ENCODE measurements around the gene ADSS1.

ADSS1 gene

DNA sequence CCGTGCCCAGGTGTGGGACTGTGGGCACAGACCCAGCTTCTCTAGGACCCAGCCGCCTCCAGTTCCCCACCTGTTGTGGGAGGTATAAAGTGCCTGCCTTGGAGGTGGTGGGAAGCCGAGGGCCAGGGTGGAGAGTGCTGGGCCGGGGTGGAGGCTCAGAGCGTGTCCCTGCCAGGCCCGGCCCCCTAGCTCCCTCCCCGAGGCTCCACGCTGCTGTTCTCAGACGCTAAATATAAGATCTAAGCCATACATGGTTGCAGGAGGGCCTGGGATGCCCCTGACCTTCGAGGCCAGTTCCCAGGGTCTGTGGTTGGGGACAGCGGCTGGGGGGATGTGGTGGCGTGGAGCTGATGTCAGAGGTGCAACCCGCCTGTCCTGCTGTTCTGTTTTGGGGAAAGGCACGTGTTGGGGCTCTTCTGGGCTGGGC, 23.8 kb upstream of the ADSS1 start:
- DNase-seq, result no peak

DNA sequence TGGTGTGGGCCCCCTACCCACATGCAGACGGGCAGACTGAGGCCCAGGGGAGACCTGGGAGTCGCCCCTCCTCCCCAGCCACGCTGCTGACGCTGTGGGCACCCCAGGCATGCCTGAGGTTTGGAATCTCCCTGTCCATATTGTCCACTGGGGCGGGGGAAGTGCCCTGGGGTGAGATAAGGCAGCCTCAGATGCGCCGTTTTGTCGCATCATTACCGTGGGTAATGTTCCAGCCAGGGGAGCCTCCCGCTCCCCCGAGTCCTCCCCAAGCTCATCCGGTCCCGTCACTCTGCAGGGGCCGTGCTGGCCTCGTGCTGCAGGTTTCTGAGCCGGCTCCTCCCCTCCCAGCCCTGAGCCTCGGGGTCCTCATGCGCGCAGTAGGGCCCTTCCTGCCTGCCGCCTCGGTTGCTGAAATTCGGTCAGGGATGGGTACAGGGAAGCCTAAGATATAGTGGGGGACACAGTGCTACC, 23.2 kb upstream of the ADSS1 start:
- no peak for DNase-seq

DNA sequence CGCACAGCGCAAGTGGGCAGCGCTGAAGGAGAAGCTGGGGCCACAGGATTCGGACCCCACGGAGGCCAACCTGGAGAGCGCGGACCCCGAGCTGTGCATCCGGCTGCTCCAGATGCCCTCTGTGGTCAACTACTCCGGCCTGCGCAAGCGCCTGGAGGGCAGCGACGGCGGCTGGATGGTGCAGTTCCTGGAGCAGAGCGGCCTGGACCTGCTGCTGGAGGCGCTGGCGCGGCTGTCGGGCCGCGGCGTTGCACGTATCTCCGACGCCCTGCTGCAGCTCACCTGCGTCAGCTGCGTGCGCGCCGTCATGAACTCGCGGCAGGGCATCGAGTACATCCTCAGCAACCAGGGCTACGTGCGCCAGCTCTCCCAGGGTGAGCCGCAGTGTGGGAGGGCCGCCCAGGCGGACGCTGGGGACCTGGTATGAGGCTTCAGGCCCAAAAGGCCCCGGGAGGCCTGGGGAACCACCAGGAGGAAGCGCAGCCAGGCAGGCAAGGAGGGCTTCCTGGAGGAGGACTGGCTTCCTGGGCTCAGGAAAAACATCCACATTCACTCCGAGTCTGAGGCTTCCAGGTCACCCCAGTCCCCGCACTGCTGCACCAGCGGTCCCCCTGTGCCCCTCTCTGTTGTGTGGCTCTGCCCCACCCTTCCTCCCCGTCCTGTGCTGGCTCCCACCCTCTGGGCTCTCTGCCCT, 22.5 kb upstream of the ADSS1 start:
- no peak for DNase-seq

DNA sequence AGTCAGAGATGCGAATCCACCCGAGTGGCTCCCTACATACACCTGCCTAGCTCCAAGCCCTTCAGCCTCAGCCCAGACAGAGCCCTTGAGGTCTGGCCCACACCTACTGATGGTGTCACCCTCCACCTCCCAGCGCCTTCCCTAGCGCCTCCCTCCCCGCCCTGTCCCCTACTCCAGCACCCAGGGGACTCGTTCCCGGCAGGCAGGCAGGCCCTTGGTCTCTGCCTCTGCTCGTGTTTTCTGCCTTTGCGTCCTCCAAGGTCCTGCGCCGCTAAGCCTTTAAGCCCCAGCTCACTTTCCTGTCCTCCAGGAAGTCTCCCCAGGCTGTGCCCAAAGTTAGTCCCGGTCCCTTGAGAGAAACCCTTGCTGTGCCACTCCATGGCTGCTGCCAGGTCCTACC, 21.9 kb upstream of the ADSS1 start:
- no peak for DNase-seq

- DNase-seq, result no peak
Observed at GRCh38 chr14:104702673-104703072, 21.4 kb upstream of the ADSS1 start.

GRCh38 chr14:104703269-104703668, 20.8 kb upstream of the ADSS1 start:
- DNase-seq, result no peak

- DNase-seq, result no peak
Observed at GRCh38 chr14:104704252-104704651, 19.8 kb upstream of the ADSS1 start.

GRCh38 chr14:104705340-104706047, 18.5 kb upstream of the ADSS1 start:
- no peak for DNase-seq

- no peak for DNase-seq
Observed at GRCh38 chr14:104706733-104707607, 17.1 kb upstream of the ADSS1 start.

GRCh38 chr14:104707608-104708595, 16.1 kb upstream of the ADSS1 start:
- DNase-seq, result no peak

DNA sequence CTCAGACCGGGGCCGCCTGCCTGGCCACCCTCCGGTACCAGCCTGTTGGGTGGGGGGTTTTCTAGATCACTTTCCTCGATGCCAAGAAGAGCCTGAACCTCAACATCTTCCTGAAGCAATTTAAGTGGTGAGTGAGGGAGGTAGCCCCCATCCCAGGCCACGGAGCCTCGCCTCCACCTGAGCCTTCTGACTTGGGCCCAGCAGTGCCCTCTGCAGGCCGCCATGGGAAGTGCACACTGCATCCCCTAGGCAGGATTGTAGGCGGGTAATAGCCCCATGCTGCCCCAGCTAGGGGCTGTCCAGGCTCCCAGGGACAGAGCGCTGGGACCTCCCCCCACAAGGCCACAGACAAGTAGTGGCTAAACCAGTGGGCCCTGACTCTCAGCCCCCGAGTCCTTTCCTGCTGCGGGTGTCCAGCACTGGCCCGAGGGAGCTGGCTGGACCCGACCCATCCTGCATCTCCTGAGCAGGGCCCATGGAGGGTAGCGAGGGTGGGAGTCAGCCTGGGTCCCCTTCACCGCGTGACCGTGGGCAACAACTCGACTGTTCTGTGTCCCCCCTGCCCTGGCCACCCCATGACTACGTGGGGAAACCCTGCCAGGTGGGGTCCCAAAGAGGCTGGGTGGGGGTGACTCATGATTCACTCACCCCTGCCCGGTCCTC, 15.3 kb upstream of the ADSS1 start:
- DNase-seq, result peak; percentile 84

DNA sequence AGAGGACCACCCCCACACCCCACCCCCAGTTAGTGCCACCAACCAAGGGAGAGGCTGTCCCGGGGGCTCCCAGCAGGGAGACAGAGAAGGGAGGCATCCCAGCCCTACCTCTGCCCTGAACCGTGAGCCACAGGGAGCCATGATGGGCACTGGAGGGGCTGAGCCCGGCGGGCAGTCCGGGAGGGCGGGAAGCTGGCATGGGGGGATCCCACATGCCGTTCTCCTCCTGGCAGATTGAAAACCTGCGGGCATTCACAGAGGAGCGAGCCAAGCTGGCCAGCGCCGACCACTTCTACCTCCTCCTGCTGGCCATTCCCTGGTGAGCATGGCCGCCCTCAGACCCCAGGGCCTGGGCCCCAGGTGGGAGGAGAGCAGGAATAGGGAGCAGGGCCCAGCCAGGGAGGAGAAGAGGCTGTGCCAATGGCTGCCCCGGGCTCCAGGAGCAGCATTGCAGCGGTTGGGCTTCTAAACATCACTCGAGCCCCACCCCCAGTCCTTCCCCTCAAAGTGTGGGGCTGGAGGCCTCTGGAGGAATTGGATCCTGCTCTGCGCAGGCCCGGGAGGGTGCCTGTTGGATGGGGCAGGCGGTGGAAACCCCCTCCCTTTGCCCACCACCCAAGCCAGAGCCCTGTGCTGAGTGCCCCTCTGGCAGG, 14.5 kb upstream of the ADSS1 start:
- no peak for DNase-seq

GRCh38 chr14:104710071-104710735, 13.8 kb upstream of the ADSS1 start:
- no peak for DNase-seq

DNA sequence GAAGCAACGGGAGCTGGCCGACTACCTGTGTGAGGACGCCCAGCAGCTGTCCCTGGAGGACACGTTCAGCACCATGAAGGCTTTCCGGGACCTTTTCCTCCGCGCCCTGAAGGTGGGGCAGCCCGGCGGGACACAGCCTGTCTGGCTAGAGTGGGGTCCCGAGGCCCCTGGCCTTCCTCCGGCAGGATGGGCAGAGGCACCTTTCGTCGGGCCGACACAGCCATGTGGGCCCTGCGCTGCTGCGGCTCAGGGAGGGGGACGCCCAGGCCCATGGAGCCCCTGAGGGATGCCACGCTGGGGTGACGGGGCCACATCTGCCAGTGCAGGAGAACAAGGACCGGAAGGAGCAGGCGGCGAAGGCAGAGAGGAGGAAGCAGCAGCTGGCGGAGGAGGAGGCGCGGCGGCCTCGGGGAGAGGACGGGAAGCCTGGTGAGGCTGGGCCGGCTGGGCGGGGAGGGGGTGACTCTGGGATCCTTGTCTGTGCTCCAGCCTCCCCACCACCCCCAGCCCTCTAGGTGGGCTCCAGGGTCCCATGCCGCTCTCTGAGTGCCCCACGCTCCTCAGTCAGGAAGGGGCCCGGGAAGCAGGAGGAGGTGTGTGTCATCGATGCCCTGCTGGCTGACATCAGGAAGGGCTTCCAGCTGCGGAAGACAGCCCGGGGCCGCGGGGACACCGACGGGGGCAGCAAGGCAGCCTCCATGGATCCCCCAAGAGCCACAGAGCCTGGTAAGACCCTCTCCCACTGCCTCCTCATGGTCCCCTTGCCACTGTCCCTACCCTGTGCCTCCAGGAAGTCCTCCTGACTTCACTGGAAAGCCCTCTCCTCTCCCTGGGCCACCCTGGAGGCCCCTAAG, 10.9 kb upstream of the ADSS1 start:
- DNase-seq, result no peak

- no peak for DNase-seq
Observed at GRCh38 chr14:104714066-104714465, 10.0 kb upstream of the ADSS1 start.

DNA sequence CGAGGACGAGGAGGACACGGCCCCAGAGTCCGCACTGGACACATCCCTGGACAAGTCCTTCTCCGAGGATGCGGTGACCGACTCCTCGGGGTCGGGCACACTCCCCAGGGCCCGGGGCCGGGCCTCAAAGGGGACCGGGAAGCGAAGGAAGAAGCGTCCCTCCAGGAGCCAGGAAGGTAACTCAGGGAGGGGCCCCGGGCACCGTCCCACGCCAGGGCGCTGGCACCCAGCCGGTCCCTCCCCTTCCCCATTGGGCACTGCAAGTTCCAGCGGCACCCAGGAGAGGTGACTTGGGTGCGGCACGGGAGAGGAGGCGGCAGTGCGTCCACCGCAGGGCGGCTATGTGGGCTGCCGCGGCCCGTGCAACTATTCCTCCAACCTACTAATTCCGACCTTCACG, 9.3 kb upstream of the ADSS1 start:
- no peak for DNase-seq

DNA sequence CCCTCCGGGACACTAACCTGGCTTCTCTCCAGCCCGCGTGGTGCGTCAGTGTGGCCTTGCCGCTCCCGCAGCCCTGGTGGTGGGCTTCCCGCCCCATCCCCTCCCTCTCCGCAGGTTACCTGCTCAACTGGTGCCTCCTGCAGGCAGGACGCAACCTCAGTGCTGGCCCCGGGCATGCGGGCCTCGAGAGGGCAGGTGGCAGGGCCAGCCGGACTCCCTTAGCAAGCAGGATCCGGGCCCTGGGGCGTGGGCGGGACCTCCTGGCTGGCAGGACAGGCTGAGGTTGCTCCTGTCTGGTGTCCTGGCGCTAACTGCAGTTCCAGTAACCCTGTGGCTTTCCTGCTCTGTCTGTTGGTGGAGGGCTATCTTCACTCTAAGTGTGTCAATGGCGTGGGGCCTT, 8.6 kb upstream of the ADSS1 start:
- no peak for DNase-seq

- no peak for DNase-seq
Observed at GRCh38 chr14:104715871-104716270, 8.2 kb upstream of the ADSS1 start.

DNA sequence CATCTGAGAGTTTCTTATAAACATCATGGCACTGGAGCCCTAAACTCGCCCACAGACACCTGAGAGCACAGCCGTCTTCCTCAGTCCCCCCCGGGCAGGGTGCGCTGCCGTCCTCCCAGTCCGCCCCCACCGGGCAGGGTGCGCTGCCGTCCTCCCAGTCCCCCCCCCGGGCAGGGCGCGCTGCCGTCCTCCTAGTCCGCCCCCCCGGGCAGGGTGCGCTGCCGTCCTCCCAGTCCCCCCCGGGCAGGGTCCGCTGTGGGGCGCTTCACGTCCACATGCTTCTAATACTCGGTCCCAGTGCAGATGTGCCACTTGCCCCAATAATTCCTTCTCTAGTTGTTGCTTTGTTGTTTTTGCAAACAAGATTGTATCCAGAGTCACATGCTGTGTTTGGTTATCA, 6.9 kb upstream of the ADSS1 start:
- no peak for DNase-seq

DNA sequence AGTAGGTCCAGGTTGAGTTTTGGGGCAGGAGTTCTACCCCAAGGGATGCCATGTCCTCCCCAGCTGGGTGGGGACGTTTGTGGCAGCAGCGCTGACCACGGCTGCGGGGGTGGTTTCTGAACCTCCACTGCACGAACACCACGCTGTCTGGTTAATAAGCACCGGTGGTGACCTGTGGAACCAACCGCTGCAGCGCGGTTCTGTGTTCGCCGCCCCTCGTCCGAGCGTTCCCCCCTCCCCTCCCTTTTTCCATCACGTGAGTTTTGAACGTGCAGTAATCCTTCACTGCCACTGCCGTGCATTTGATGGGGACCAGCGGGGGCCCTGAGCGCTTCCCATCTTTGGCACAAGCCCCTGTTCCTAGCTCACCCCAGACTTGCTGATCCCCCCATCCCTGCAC, 6.4 kb upstream of the ADSS1 start:
- DNase-seq, result no peak
